PFSK-1 (cell line): ENCODE data around the gene MAN2A2.

Experiments
- POLR2AphosphoS5 ChIP-seq: IDR thresholded peaks from 2 replicates; pipeline ENCODE4 v1.6.1; 2012; ENCODE audit warnings: low read depth, mild to moderate bottlenecking, control low read depth, low read length, moderate library complexity
- SIN3A ChIP-seq: IDR thresholded peaks from 2 replicates; pipeline ENCODE4 v1.6.1; 2012; ENCODE audit warnings: mild to moderate bottlenecking, low read length, moderate library complexity, borderline replicate concordance; ENCODE audit not compliant: insufficient read depth
- TAF1 ChIP-seq: IDR thresholded peaks from 2 replicates; pipeline ENCODE4 v1.6.1; 2012; ENCODE audit warnings: low read length, control low read depth, borderline replicate concordance; ENCODE audit not compliant: insufficient read depth

GRCh38 chr15:90968434-90968833 is 65.3 kb downstream of the MAN2A2 start:
- TF ChIP-seq POLR2AphosphoS5 (no peak), TAF1 (no peak), SIN3A (no peak)
